Activated naive CD4-positive, alpha-beta T cell treated with anti-CD3 and anti-CD28 coated beads for 36 hours (primary cell): ENCODE results near the gene OSBPL3. TPM values are rescaled to one million over a fixed set of nuclear protein-coding genes. Genes with fewer than 3 reads are reported as not detected.

Experiments used
- CTCF ChIA-PET: fragments of 350-600 bp; sonication (Branson Sonifier 250); formaldehyde crosslinking; loops from one replicate; lab custom pipeline; 2021; ENCODE audit warnings: antibody characterized with exemption; lab: Charles Lee
- DNase-seq: peaks from one replicate; pipeline ENCODE4 v3.0.0-alpha.2; 2020
- H3K27ac Mint-ChIP-seq: one replicate; pipeline ENCODE4 v1.8.0; 2021; ENCODE audit warnings: mild to moderate bottlenecking, mixed read lengths
- H3K27me3 Mint-ChIP-seq: one replicate; pipeline ENCODE4 v1.8.0; 2021; ENCODE audit warnings: low read depth, mixed read lengths
- H3K36me3 Mint-ChIP-seq: one replicate; pipeline ENCODE4 v1.8.0; 2021; ENCODE audit warnings: low read depth, mixed read lengths
- H3K4me1 Mint-ChIP-seq: one replicate; pipeline ENCODE4 v1.8.0; 2021; ENCODE audit warnings: low read depth, mixed read lengths
- H3K4me3 Mint-ChIP-seq: one replicate; pipeline ENCODE4 v1.8.0; 2021; ENCODE audit warnings: mild to moderate bottlenecking, moderate library complexity, mixed read lengths
- H3K9me3 Mint-ChIP-seq: one replicate; pipeline ENCODE4 v1.8.0; 2021; ENCODE audit warnings: mixed read lengths
- intact Hi-C: fragments of 100-400 bp; cut with micrococcal nuclease; formaldehyde crosslinking; loops from one replicate; pipeline ENCODE4 v1.15.1; 2023
- total RNA-seq, 2 experiments: library from RNA; stranded (reverse); gene quantifications; one replicate each; pipeline ENCODE4 v1.2.3, GENCODE V29; 2021

OSBPL3 gene
- total RNA-seq, 2 experiments from 2014 or later: 25.1 to 27.9 TPM

GRCh38 chr7:24978843-24979469 lies 1.0 kb downstream of the OSBPL3 start:
- no peaks in the 10 kb centered on the region for H3K9me3 Mint-ChIP-seq
- peak overlapping the region; percentile 87 for H3K4me3 Mint-ChIP-seq
- CTCF ChIA-PET: interaction anchor here (0.6 to 5.9 kb wide), 25 partner anchors 8 to 300 kb away, joined by 3 to 65 read pairs (median 4); no protein-coding TSS in a partner anchor
- peaks cover 5% of the 10 kb centered on the region for H3K36me3 Mint-ChIP-seq
- H3K4me1 Mint-ChIP-seq: peaks cover 51% of the 10 kb centered on the region
- no peaks in the 10 kb centered on the region for H3K27me3 Mint-ChIP-seq
- H3K27ac Mint-ChIP-seq: peak overlapping the region; percentile 85
- no peak for DNase-seq
- intact Hi-C loops: loop anchor here (1.0 to 2.0 kb wide), 4 partner anchors 10 to 101 kb away; no protein-coding TSS in a partner anchor

DNA sequence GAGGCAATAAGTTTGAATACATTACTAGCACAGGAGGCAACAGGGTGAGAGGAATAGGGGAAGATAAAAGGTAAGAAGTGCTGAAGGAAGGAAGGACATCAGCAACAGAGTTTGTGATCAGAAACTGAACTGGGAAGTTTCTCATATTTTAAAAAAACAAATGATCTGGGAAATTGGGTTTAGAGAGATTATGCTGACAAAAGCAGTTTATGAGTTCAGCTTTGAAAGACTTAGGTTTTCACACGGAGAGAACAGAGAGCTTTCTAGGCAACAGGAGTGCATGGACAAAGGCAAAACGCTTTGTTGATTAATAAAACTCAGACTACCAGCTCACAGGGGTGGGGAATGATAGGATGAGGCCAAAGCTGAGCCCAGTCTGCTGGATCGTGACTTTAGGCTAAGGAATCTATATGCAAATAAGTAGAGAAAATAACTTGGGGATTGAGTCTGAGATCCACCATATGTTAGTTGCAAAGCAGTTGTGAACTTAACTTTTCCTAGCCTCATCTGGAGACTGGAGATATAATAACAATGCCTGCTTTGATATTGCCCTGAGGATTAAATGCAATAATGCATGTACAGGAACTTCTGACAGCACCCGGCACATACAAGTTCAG lies 4.2 kb downstream of the OSBPL3 start:
- peaks cover 5% of the 10 kb centered on the region for H3K36me3 Mint-ChIP-seq
- no peaks in the 10 kb centered on the region for H3K9me3 Mint-ChIP-seq
- H3K27ac Mint-ChIP-seq: no peak overlapping the region
- H3K27me3 Mint-ChIP-seq: no peaks in the 10 kb centered on the region
- H3K4me1 Mint-ChIP-seq: peaks cover 63% of the 10 kb centered on the region
- intact Hi-C loops: no loop called here
- DNase-seq: no peak
- no peak overlapping the region for H3K4me3 Mint-ChIP-seq
- CTCF ChIA-PET: interaction anchor here (4.2 kb wide), 1 partner anchor 163 kb away, joined by 22 read pairs; no protein-coding TSS in a partner anchor

DNA sequence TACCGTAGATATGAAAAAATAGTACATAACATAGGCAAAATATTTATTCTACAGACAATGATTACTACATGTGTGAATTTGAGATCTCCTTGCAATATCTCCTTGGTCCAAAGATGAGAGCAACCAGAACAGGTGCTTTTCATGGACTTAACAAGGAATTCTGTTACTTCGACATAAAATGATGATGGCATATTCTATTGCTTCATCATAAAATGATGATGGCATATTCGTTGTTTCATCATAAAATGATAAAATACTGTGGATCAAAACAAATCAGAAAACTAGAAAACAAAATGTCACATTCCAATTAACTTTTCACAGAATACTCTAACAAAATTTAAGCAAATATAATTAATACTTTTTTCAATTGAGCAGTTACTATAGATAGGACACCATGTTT lies 4.8 kb downstream of the OSBPL3 start:
- intact Hi-C loops: no loop called here
- no peak overlapping the region for H3K4me3 Mint-ChIP-seq
- H3K27me3 Mint-ChIP-seq: no peaks in the 10 kb centered on the region
- peaks cover 5% of the 10 kb centered on the region for H3K36me3 Mint-ChIP-seq
- no peak overlapping the region for H3K27ac Mint-ChIP-seq
- no peaks in the 10 kb centered on the region for H3K9me3 Mint-ChIP-seq
- peaks cover 63% of the 10 kb centered on the region for H3K4me1 Mint-ChIP-seq
- no peak for DNase-seq
- CTCF ChIA-PET: interaction anchor here (4.2 kb wide), 1 partner anchor 163 kb away, joined by 22 read pairs; no protein-coding TSS in a partner anchor

GRCh38 chr7:24974026-24974832 lies 5.7 kb downstream of the OSBPL3 start:
- no peak for DNase-seq
- H3K4me3 Mint-ChIP-seq: no peak overlapping the region
- peaks cover 70% of the 10 kb centered on the region for H3K4me1 Mint-ChIP-seq
- peaks cover 5% of the 10 kb centered on the region for H3K36me3 Mint-ChIP-seq
- H3K9me3 Mint-ChIP-seq: no peaks in the 10 kb centered on the region
- H3K27me3 Mint-ChIP-seq: no peaks in the 10 kb centered on the region
- H3K27ac Mint-ChIP-seq: no peak overlapping the region
- CTCF ChIA-PET: interaction anchor here (2.4 to 3.2 kb wide), 2 partner anchors 154 to 162 kb away, joined by 8 to 12 read pairs; no protein-coding TSS in a partner anchor
- intact Hi-C loops: no loop called here

DNA sequence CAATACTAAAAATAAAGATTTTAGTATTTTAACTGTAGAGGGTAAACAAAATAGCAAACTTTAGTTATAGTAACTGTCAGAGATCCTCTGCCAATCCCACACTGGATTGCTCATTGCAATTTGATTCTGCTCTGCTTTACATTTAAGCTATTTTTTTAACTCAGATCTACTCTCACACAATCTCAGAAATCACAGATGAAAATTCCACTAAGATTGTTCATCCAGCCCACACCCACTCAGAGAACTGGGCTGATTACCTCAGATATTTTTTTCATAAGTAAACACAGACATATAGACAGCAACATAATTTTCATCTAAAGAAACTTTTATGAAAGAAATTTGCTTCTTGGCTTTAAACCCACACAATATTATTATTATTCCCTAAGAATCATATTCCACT lies 7.0 kb downstream of the OSBPL3 start:
- intact Hi-C loops: no loop called here
- H3K9me3 Mint-ChIP-seq: no peaks in the 10 kb centered on the region
- CTCF ChIA-PET: interaction anchor here (0.6 to 3.2 kb wide), 4 partner anchors 9 to 161 kb away, joined by 3 to 12 read pairs (median 8); no protein-coding TSS in a partner anchor
- H3K27me3 Mint-ChIP-seq: no peaks in the 10 kb centered on the region
- no peak overlapping the region for H3K4me3 Mint-ChIP-seq
- H3K4me1 Mint-ChIP-seq: peaks cover 67% of the 10 kb centered on the region
- H3K36me3 Mint-ChIP-seq: peaks cover 3% of the 10 kb centered on the region
- no peak for DNase-seq
- H3K27ac Mint-ChIP-seq: no peak overlapping the region

- Mint-ChIP-seq H3K36me3 (peaks cover 3% of the 10 kb centered on the region), H3K9me3 (no peaks in the 10 kb centered on the region), H3K4me3 (no peak overlapping the region), H3K27ac (no peak overlapping the region), H3K4me1 (peaks cover 72% of the 10 kb centered on the region), H3K27me3 (no peaks in the 10 kb centered on the region)
- intact Hi-C loops: no loop called here
- CTCF ChIA-PET: interaction anchor here (0.8 to 3.2 kb wide), 4 partner anchors 10 to 151 kb away, joined by 3 to 12 read pairs (median 6); no protein-coding TSS in a partner anchor
- DNase-seq: no peak
Measured at GRCh38 chr7:24972166-24972477, 7.9 kb downstream of the OSBPL3 start.

GRCh38 chr7:24971333-24972165 lies 8.4 kb downstream of the OSBPL3 start:
- H3K27me3 Mint-ChIP-seq: no peaks in the 10 kb centered on the region
- peak; percentile 22 for DNase-seq
- no peaks in the 10 kb centered on the region for H3K9me3 Mint-ChIP-seq
- H3K4me3 Mint-ChIP-seq: peak overlapping the region; percentile 7
- peak overlapping the region; percentile 71 for H3K27ac Mint-ChIP-seq
- intact Hi-C loops: no loop called here
- H3K4me1 Mint-ChIP-seq: peaks cover 72% of the 10 kb centered on the region
- CTCF ChIA-PET: interaction anchor here (0.8 to 3.2 kb wide), 5 partner anchors 8 to 151 kb away, joined by 3 to 12 read pairs (median 3); no protein-coding TSS in a partner anchor
- peaks cover 3% of the 10 kb centered on the region for H3K36me3 Mint-ChIP-seq

DNA sequence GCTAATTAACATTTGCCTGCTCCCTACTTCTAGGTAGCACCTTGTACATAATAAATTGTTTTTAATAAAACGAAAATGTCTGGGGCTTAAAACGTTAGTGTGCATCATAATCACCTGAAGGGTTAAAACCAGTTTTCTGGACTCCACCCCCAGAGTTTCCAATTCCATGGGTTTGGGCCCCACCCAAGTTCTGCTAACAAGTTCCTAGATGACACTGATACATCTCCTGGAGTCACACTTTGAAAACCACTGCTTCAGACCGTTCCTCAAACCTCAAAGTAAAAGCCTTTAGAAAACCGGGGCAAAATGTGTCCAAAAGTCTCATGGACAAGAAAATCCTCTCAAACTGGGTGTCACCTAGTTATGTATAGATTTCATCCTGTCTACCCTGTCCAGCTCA lies 9.3 kb downstream of the OSBPL3 start:
- Mint-ChIP-seq H3K36me3 (peaks cover 3% of the 10 kb centered on the region), H3K27ac (peak overlapping the region; percentile 71), H3K27me3 (no peaks in the 10 kb centered on the region), H3K9me3 (no peaks in the 10 kb centered on the region), H3K4me1 (peaks cover 72% of the 10 kb centered on the region), H3K4me3 (no peak overlapping the region)
- intact Hi-C loops: no loop called here
- DNase-seq: no peak
- CTCF ChIA-PET: interaction anchor here (1.0 to 3.2 kb wide), 2 partner anchors 8 to 150 kb away, joined by 3 to 12 read pairs; no protein-coding TSS in a partner anchor

DNA sequence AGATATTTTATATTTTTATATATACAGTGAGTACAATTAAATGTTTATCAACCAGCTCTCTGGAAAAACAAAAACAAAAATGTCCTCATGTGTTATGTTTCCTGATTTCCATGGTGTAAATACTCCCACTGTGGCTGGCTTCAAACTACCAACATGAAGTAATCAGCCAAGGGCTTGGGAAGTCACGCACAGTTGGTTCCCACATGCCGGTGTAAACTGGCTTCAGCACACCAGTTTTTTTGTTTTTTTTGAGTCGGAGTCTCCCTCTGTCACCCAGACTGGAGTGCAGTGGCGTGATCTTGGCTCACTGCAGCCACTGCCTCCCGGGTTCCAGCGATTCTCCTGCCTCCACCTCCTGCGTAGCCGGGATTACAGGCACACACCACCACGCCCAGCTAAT lies 11.8 kb downstream of the OSBPL3 start:
- Mint-ChIP-seq H3K27ac (no peak overlapping the region), H3K27me3 (no peaks in the 10 kb centered on the region), H3K4me1 (peaks cover 83% of the 10 kb centered on the region), H3K9me3 (no peaks in the 10 kb centered on the region), H3K4me3 (no peak overlapping the region), H3K36me3 (no peaks in the 10 kb centered on the region)
- no peak for DNase-seq
- intact Hi-C loops: loop anchor here (5.0 to 10.0 kb wide), 2 partner anchors 396 to 1593 kb away; partner anchors contain the start of gene PALS2
- CTCF ChIA-PET: interaction anchor here (0.6 to 1.6 kb wide), 5 partner anchors 11 to 121 kb away, joined by 3 to 6 read pairs (median 4); no protein-coding TSS in a partner anchor

DNA sequence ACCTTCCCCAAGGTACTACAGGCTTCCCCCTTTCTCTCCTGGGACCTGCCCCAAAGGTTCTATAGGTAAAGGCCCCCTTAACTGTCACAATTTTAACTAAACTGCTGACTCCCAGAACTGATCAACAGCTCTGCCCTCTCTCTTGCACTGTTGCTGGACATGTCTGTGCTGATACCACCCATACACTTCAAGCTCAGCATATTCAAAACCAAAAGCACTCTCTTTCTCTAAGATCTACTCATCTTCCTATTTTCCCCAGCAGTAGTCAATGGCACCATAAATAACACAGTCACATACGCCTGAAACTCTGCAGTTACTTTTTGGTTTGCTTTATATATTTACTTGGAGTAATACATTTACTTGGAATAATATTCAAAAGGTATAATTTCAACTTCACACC lies 12.3 kb downstream of the OSBPL3 start:
- intact Hi-C loops: loop anchor here (5.0 to 10.0 kb wide), 2 partner anchors 395 to 1593 kb away; partner anchors contain the start of gene PALS2
- Mint-ChIP-seq H3K4me3 (no peak overlapping the region), H3K36me3 (no peaks in the 10 kb centered on the region), H3K27me3 (no peaks in the 10 kb centered on the region), H3K9me3 (no peaks in the 10 kb centered on the region), H3K4me1 (peaks cover 84% of the 10 kb centered on the region), H3K27ac (peak overlapping the region; percentile 8)
- DNase-seq: no peak
- CTCF ChIA-PET: interaction anchor here (0.6 to 1.6 kb wide), 5 partner anchors 10 to 121 kb away, joined by 3 to 6 read pairs (median 4); no protein-coding TSS in a partner anchor

DNA sequence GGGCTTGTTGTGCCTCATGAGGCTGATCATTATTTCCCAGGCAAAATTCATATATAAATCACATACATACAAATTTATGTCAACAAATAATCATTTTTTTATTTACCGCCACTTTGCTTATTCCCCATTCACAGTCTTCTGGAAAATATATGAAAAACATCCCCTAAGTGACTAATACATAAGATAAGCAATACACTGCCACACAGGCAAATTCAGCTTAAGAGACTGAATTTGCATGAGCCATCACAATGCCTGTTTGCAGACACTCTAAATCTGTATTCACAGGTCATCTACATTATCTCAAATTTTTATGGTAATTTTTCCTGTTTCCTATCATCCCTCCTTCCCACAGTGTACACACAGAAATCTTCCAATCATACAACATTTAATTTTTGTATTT lies 13.2 kb downstream of the OSBPL3 start:
- Mint-ChIP-seq H3K27me3 (no peaks in the 10 kb centered on the region), H3K4me3 (no peak overlapping the region), H3K9me3 (no peaks in the 10 kb centered on the region)

More for the DNA sequence above, 13.2 kb downstream of the OSBPL3 start:
- H3K36me3 Mint-ChIP-seq: no peaks in the 10 kb centered on the region
- CTCF ChIA-PET: interaction anchor here (0.6 to 2.2 kb wide), 5 partner anchors 12 to 1342 kb away, joined by 3 to 13 read pairs (median 4); no protein-coding TSS in a partner anchor
- no peak overlapping the region for H3K27ac Mint-ChIP-seq
- intact Hi-C loops: loop anchor here (1.0 to 10.0 kb wide), 6 partner anchors 15 to 1592 kb away; partner anchors contain the start of gene PALS2
- no peak for DNase-seq
- peaks cover 81% of the 10 kb centered on the region for H3K4me1 Mint-ChIP-seq
